Transverse colon (tissue), 4 donors: ENCODE measurements around the gene CARM1.

Experiments used
- CTCF ChIP-seq, 5 experiments: fragments of 200-600 bp in 3 of 5; fragments of 450-650 bp in 2 of 5; sonication (generic) in 3 of 5; IDR thresholded peaks; 1 replicate in 2 of 5; 2 replicates in 3 of 5; pipeline ENCODE4 v1.5.1; 2016 to 2017; ENCODE audit warnings: antibody characterized with exemption in 5 of 5, inconsistent platforms in 3 of 5, mild to moderate bottlenecking in 2 of 5, moderate library complexity in 1 of 5
- EP300 ChIP-seq: sonication (generic); formaldehyde crosslinking; IDR thresholded peaks from one replicate; pipeline ENCODE4 v1.6.1; 2017; ENCODE audit warnings: antibody characterized with exemption, low read depth
- POLR2AphosphoS5 ChIP-seq, 3 donors: sonication (generic); formaldehyde crosslinking; IDR thresholded peaks; one replicate each; pipeline ENCODE4 v1.6.1; 2016; ENCODE audit warnings: antibody characterized with exemption in 3 of 3

DNA sequence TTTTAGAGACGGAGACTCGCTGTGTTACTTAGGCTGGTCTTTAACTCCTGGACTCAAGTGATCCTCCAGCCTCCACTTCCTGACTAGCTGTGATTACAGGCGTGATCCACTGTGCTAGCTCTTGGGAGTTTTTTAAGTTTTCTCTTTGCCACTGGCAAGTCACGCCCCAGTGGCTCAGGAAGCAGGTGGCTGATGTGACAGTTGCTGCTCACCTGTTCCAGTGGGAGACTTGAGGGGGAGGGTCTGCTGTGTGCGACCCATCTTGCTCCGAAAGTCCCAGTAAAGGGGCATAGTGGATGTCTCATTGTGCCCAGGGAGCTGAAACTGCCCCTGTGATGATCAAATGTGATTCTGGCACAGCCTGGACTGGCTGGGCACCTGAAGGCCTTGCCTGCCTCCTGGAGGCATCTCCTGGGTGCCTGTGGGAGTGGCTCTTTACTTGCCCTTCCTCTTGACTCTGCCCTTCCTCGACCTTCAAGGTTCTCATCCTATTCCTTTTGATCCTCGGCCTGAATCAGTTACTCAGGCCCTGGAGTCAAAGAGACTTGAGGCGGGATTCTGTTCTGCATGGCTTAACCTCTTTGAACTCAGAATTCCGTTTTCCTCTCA lies 97.3 kb downstream of the CARM1 start:
- peak in 2 of 5 experiments; percentile 20 to 46 for TF ChIP-seq CTCF (IDR thresholded peaks at IDR 0.05)
- no peak for TF ChIP-seq POLR2AphosphoS5 (IDR thresholded peaks at IDR 0.05)
- TF ChIP-seq EP300: no peak
